ENCODE results near the gene AUTS2. TPM values are rescaled to one million over a fixed set of nuclear protein-coding genes. Genes with fewer than 3 reads are reported as not detected.

Gene AUTS2
- total and polyA plus RNA-seq, 10 donors, result 6.1 to 54.8 (median 29.1) TPM

GRCh38 chr7:69847921-69848612 lies 249.8 kb downstream of the AUTS2 start:
- Histone ChIP-seq H3K27ac (no peak overlapping the region), H3K4me1 (peaks cover 0 to 30% (median 12%) of the 10 kb centered on the region in 6 donors), H3K27me3 (replicated peaks in 1 of 7) (no peaks in the 10 kb centered on the region), H3K9me3 (no peaks in the 10 kb centered on the region), H3K4me3 (no peak overlapping the region), H3K36me3 (no peaks in the 10 kb centered on the region)
- intact Hi-C loops (cut with DNase I; ENCODE audit: low total_unique reads), result no loop called here
- WGBS, 5 donors, result 74 to 83% (median 78%) methylated on average over 6 of the region's 6 CpGs
- no peak for DNase-seq
- TF ChIP-seq CTCF (IDR thresholded peaks at IDR 0.05 in 8 of 11, conservative IDR thresholded peaks at IDR 0.05 in 3 of 11) (no peak), POLR2AphosphoS5 (IDR thresholded peaks at IDR 0.05) (no peak), POLR2A (IDR thresholded peaks at IDR 0.05) (no peak)

DNA sequence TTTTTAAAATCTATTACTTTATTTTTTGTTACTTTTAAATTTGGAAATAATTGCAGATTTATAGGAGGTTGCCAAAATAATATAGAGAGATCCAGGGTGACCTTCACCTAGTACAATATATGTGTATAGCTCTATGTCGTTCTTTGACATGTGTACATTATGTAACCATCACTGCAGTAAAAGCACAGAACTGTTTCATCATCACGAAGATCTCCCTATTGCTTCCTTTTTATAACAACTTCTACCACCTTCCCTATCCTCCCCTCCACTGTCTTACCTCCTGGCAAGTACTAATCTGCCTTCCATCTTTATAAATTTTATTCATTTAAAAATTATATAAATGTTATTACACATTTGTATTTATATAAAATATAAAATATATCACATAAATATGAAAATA lies 251.0 kb downstream of the AUTS2 start:
- no peaks in the 10 kb centered on the region for H3K27me3 ChIP-seq (replicated peaks in 1 of 7)
- no peak for DNase-seq
- no peak overlapping the region for H3K4me3 ChIP-seq
- TF ChIP-seq POLR2AphosphoS5 (IDR thresholded peaks at IDR 0.05) (no peak), POLR2A (IDR thresholded peaks at IDR 0.05) (no peak), CTCF (IDR thresholded peaks at IDR 0.05 in 8 of 11, conservative IDR thresholded peaks at IDR 0.05 in 3 of 11) (no peak)
- intact Hi-C loops (cut with DNase I; ENCODE audit: low total_unique reads), result no loop called here
- H3K9me3 ChIP-seq, result no peaks in the 10 kb centered on the region
- H3K36me3 ChIP-seq, result no peaks in the 10 kb centered on the region
- no peak overlapping the region for H3K27ac ChIP-seq
- peaks cover 0 to 20% (median 11%) of the 10 kb centered on the region in 6 donors for H3K4me1 ChIP-seq
- 35 to 80% (median 61%) methylated on average over 2 of the region's 2 CpGs for WGBS, 5 donors

- no peaks in the 10 kb centered on the region for H3K4me1 ChIP-seq
- H3K4me3 ChIP-seq, result no peak overlapping the region
- no peak for TF ChIP-seq POLR2AphosphoS5 (IDR thresholded peaks at IDR 0.05)
- TF ChIP-seq POLR2A (IDR thresholded peaks at IDR 0.05), result no peak
- no peak for TF ChIP-seq CTCF (IDR thresholded peaks at IDR 0.05 in 8 of 11, conservative IDR thresholded peaks at IDR 0.05 in 3 of 11)
- H3K9me3 ChIP-seq, result no peaks in the 10 kb centered on the region
- no peak overlapping the region for H3K27ac ChIP-seq
- intact Hi-C loops (cut with DNase I; ENCODE audit: low total_unique reads), result no loop called here
- H3K36me3 ChIP-seq, result no peaks in the 10 kb centered on the region
- WGBS, 5 donors, result 89 to 96% (median 92%) methylated on average over 6 of the region's 6 CpGs
- no peak for DNase-seq
- no peaks in the 10 kb centered on the region for H3K27me3 ChIP-seq (replicated peaks in 1 of 7)
These were observed 258.7 kb downstream of the AUTS2 start for GRCh38 chr7:69857014-69857413.

GRCh38 chr7:69858471-69858870 lies 260.2 kb downstream of the AUTS2 start:
- Histone ChIP-seq H3K36me3 (no peaks in the 10 kb centered on the region), H3K27me3 (replicated peaks in 1 of 7) (no peaks in the 10 kb centered on the region), H3K4me1 (peaks cover 0 to 9% (median 0%) of the 10 kb centered on the region in 6 donors), H3K4me3 (no peak overlapping the region), H3K9me3 (no peaks in the 10 kb centered on the region), H3K27ac (no peak overlapping the region)
- TF ChIP-seq POLR2AphosphoS5 (IDR thresholded peaks at IDR 0.05), result no peak
- no peak for TF ChIP-seq CTCF (IDR thresholded peaks at IDR 0.05 in 8 of 11, conservative IDR thresholded peaks at IDR 0.05 in 3 of 11)
- TF ChIP-seq POLR2A (IDR thresholded peaks at IDR 0.05), result no peak
- WGBS, 5 donors, result 86 to 96% (median 91%) methylated on average over 1 of the region's 1 CpG
- intact Hi-C loops (cut with DNase I; ENCODE audit: low total_unique reads), result no loop called here
- DNase-seq, result no peak

All from spleen (tissue), 11 donors.